H1 (cell line): ENCODE measurements around the gene HPX. TPM values are rescaled to one million over a fixed set of nuclear protein-coding genes. Genes with fewer than 3 reads are reported as not detected.

ENCODE experiments used
- CTCF ChIA-PET: fragments of 300-600 bp; sonication (Branson Sonifier 250); formaldehyde crosslinking; loops from one replicate; lab custom pipeline; 2021; ENCODE audit not compliant: partially characterized antibody; lab: Charles Lee
- POLR2A ChIA-PET: fragments of 300-600 bp; sonication (Branson Sonifier 250); formaldehyde crosslinking; loops from one replicate; lab custom pipeline; 2021; ENCODE audit warnings: inconsistent platforms; ENCODE audit not compliant: partially characterized antibody; lab: Charles Lee
- DNase-seq, 2 experiments: peaks; one replicate each; pipeline versions ENCODE4 v3.0.0 to v3.0.0-alpha.2; 2010 to 2022; ENCODE audit warnings: low spot score in 2 of 2, low read depth in 1 of 2, mixed read lengths in 1 of 2
- FAIRE-seq: peaks from 2 replicates; lab custom pipeline; 2011; peaks lifted over from hg19 to GRCh38; lab: Jason Lieb, UNC
- H2AFZ ChIP-seq: 2 replicates; pipeline ENCODE4 v1.8.1; 2012; ENCODE audit warnings: low read length, inconsistent platforms
- H2AK5ac ChIP-seq: 2 replicates; pipeline ENCODE4 v1.6.1; 2013; ENCODE audit warnings: low read depth, low read length
- H2BK120ac ChIP-seq: replicated peaks from 2 replicates; pipeline ENCODE3; 2013; ENCODE audit warnings: low read depth, low read length, inconsistent platforms
- H2BK12ac ChIP-seq: 2 replicates; pipeline ENCODE4 v1.6.1; 2013; ENCODE audit warnings: low read depth, low read length
- H2BK15ac ChIP-seq: 2 replicates; pipeline ENCODE4 v1.6.1; 2013; ENCODE audit warnings: low read length
- H2BK20ac ChIP-seq: 2 replicates; pipeline ENCODE4 v1.6.1; 2013; ENCODE audit warnings: low read length
- H2BK5ac ChIP-seq: 2 replicates; pipeline ENCODE4 v1.6.1; 2013; ENCODE audit warnings: low read depth, low read length
- H3K14ac ChIP-seq: 2 replicates; pipeline ENCODE4 v1.6.1; 2013; ENCODE audit warnings: inconsistent platforms; ENCODE audit not compliant: insufficient read length
- H3K18ac ChIP-seq: 2 replicates; pipeline ENCODE4 v1.6.1; 2013; ENCODE audit warnings: low read length; ENCODE audit errors: extremely low read depth
- H3K23ac ChIP-seq: 2 replicates; pipeline ENCODE4 v1.6.1; 2013; ENCODE audit warnings: inconsistent platforms; ENCODE audit not compliant: insufficient read length
- H3K23me2 ChIP-seq: 2 replicates; pipeline ENCODE4 v1.6.1; 2013; ENCODE audit warnings: low read depth, low read length
- H3K27ac ChIP-seq: 2 replicates; pipeline ENCODE4 v1.6.1; 2011; ENCODE audit warnings: low read depth, low read length, inconsistent platforms
- H3K27me3 ChIP-seq, 4 experiments: replicated peaks in 1 of 4; 1 replicate in 1 of 4; 2 replicates in 3 of 4; pipeline versions ENCODE4 v1.6.1 to v1.8.1; 2011 to 2013; ENCODE audit warnings: low read length in 3 of 4, mild to moderate bottlenecking in 3 of 4, inconsistent platforms in 2 of 4, mixed read lengths in 2 of 4, moderate library complexity in 1 of 4; ENCODE audit not compliant: control insufficient read depth in 3 of 4, insufficient read depth in 3 of 4; ENCODE audit errors: extremely low read depth in 1 of 4
- H3K36me3 ChIP-seq, 4 experiments: 2 replicates each; pipeline versions ENCODE4 v1.6.1 to v1.8.1; 2011 to 2013; ENCODE audit warnings: mild to moderate bottlenecking in 4 of 4, low read length in 3 of 4, moderate library complexity in 2 of 4, control low read depth in 1 of 4, inconsistent platforms in 1 of 4; ENCODE audit not compliant: insufficient read depth in 4 of 4, control insufficient read depth in 2 of 4
- H3K4ac ChIP-seq: replicated peaks from 2 replicates; pipeline ENCODE3; 2013; ENCODE audit warnings: low read length, low read depth, mixed read lengths, inconsistent platforms; ENCODE audit not compliant: insufficient read length
- H3K4me1 ChIP-seq, 4 experiments: replicated peaks in 1 of 4; 1 replicate in 1 of 4; 2 replicates in 3 of 4; pipeline versions ENCODE4 v1.6.1 to v1.8.1; 2011 to 2013; ENCODE audit warnings: low read length in 3 of 4, inconsistent platforms in 2 of 4, mixed read lengths in 1 of 4; ENCODE audit not compliant: insufficient read depth in 4 of 4, control insufficient read depth in 3 of 4
- H3K4me2 ChIP-seq, 2 experiments: 2 replicates each; pipeline versions ENCODE4 v1.6.1 to v1.8.1; 2011 to 2013; ENCODE audit warnings: low read depth in 2 of 2, low read length in 2 of 2, control low read depth in 1 of 2, inconsistent platforms in 1 of 2, mild to moderate bottlenecking in 1 of 2; ENCODE audit not compliant: insufficient read depth in 1 of 2
- H3K4me3 ChIP-seq, 4 experiments: fragments of 200-600, 300-600 bp in 1 of 4; sonication (generic), shearing (Covaris generic), sonication (Bioruptor Twin) in 1 of 4; 2 replicates each; pipeline versions ENCODE4 v1.5.1 to v1.8.1; 2011 to 2016; ENCODE audit warnings: low read length in 4 of 4, low read depth in 3 of 4, control low read depth in 2 of 4, inconsistent platforms in 2 of 4, mild to moderate bottlenecking in 2 of 4, mixed read lengths in 1 of 4, moderate library complexity in 1 of 4; ENCODE audit not compliant: insufficient read depth in 2 of 4; ENCODE audit errors: extremely low read depth in 1 of 4
- H3K56ac ChIP-seq: replicated peaks from 2 replicates; pipeline ENCODE3; 2013; ENCODE audit warnings: low read depth, mild to moderate bottlenecking, mixed read lengths, low read length, inconsistent platforms; ENCODE audit not compliant: insufficient read length
- H3K79me1 ChIP-seq: 2 replicates; pipeline ENCODE4 v1.6.1; 2013; ENCODE audit warnings: low read depth, low read length, control low read depth
- H3K79me2 ChIP-seq, 2 experiments: 2 replicates each; pipeline versions ENCODE4 v1.6.1 to v1.8.1; 2012 to 2013; ENCODE audit warnings: low read length in 2 of 2, mild to moderate bottlenecking in 2 of 2, inconsistent platforms in 1 of 2; ENCODE audit not compliant: insufficient read depth in 2 of 2, control insufficient read depth in 1 of 2
- H3K9ac ChIP-seq, 4 experiments: replicated peaks in 1 of 4; 1 replicate in 1 of 4; 2 replicates in 3 of 4; pipeline versions ENCODE4 v1.6.1 to v1.8.1; 2011 to 2013; ENCODE audit warnings: low read depth in 3 of 4, low read length in 3 of 4, control low read depth in 2 of 4, mild to moderate bottlenecking in 2 of 4, moderate library complexity in 2 of 4, inconsistent platforms in 1 of 4; ENCODE audit errors: extremely low read depth in 1 of 4
- H3K9me3 ChIP-seq, 2 experiments: 2 replicates each; pipeline versions ENCODE4 v1.6.1 to v1.8.1; 2012 to 2013; ENCODE audit warnings: mild to moderate bottlenecking in 2 of 2, moderate library complexity in 2 of 2, control low read depth in 1 of 2, inconsistent platforms in 1 of 2, low read depth in 1 of 2, low read length in 1 of 2, mixed read lengths in 1 of 2; ENCODE audit not compliant: insufficient read depth in 2 of 2
- H4K20me1 ChIP-seq, 2 experiments: replicated peaks in 1 of 2; 2 replicates each; pipeline versions ENCODE3 to v1.8.1; 2011 to 2013; ENCODE audit warnings: inconsistent platforms in 2 of 2, low read length in 2 of 2, mild to moderate bottlenecking in 1 of 2; ENCODE audit not compliant: insufficient read depth in 2 of 2, control insufficient read depth in 1 of 2
- H4K5ac ChIP-seq: 2 replicates; pipeline ENCODE4 v1.6.1; 2013; ENCODE audit warnings: low read length, low read depth, mixed read lengths, inconsistent platforms; ENCODE audit not compliant: insufficient read length
- H4K8ac ChIP-seq: 2 replicates; pipeline ENCODE4 v1.8.0; 2013; ENCODE audit warnings: mild to moderate bottlenecking, moderate library complexity, low read length, inconsistent platforms; ENCODE audit not compliant: insufficient read depth; ENCODE audit errors: extremely low read depth
- H4K91ac ChIP-seq: replicated peaks from 2 replicates; pipeline ENCODE3; 2013; ENCODE audit warnings: low read length, mixed read lengths, inconsistent platforms; ENCODE audit not compliant: insufficient read length
- KDM1A ChIP-seq: fragments of 200-600, 300-600 bp; sonication (generic); IDR thresholded peaks from 2 replicates; pipeline ENCODE4 v1.7.1; 2016; ENCODE audit warnings: mild to moderate bottlenecking, low read length, borderline replicate concordance
- SP1 ChIP-seq: IDR thresholded peaks from 2 replicates; pipeline ENCODE4 v1.6.1; 2011; ENCODE audit warnings: low read depth, low read length
- WGBS, 2 experiments: shearing (Covaris generic) in 1 of 2; methylation state at CpG; one replicate each; pipeline versions ENCODE4 v1.1.6 to v1.1.7; 2013 to 2015; ENCODE audit warnings: low lambda C conversion rate in 2 of 2, mixed read lengths in 2 of 2, inconsistent platforms in 1 of 2, low coverage in 1 of 2, missing lambda C conversion rate in 1 of 2; ENCODE audit not compliant: insufficient replicate concordance in 2 of 2, insufficient coverage in 1 of 2, insufficient read length in 1 of 2; ENCODE audit errors: extremely low coverage in 1 of 2, missing lambda C conversion rate in 1 of 2; 5-methylcytosine and 5-hydroxymethylcytosine counted together
- polyA plus RNA-seq, 7 experiments: library from polyadenylated mRNA; depleted of rRNA in 3 of 7; stranded (reverse) in 5 of 7; unstranded in 2 of 7; fragments of >200 nt in 5 of 7; fragments of 200-250 nt in 2 of 7; gene quantifications; 1 replicate in 5 of 7; 2 replicates in 1 of 7; 4 replicates in 1 of 7; pipeline versions ENCODE4 v1.2.1 to v1.2.3, GENCODE V29; 2011 to 2013; ENCODE audit warnings: missing spikeins in 2 of 7, mixed read lengths in 2 of 7
- total RNA-seq: library from RNA; stranded (reverse); fragmentation: NEBNext Ultra II Directional; extraction: Animal tissue kit (Norgen Biotek cat#: 25700); gene quantifications from 2 replicates; pipeline ENCODE4 v1.2.1, GENCODE V29; 2021

The HPX gene
- total and polyA plus RNA-seq, 2 of the 8 experiments (the other 6 are each of a cell fraction or from before 2014, with no cell fraction given) = 0.80 to 0.97 TPM

GRCh38 chr11:6476571-6476970 lies 35.8 kb upstream of the HPX start:
- Histone ChIP-seq H4K8ac (no peak overlapping the region), H3K79me2 (peaks cover 6 to 18% of the 10 kb centered on the region in 2 experiments), H3K27ac (0 out of 2 replicates have a peak overlapping the region, but pooled peaks have one; percentile 29), H3K9me3 (no peaks in the 10 kb centered on the region), H3K18ac (no peak overlapping the region), H3K27me3 (no peaks in the 10 kb centered on the region; a peak in 1 of 7 replicates), H3K4me1 (peaks cover 8 to 24% (median 11%) of the 10 kb centered on the region in 4 experiments), H2BK5ac (no peak overlapping the region), H2AK5ac (no peak overlapping the region), H3K9ac (no peak overlapping the region), H4K5ac (no peak overlapping the region), H3K4ac (no peak overlapping the region), H3K4me3 (no peak overlapping the region), H3K36me3 (peaks cover 13 to 34% (median 24%) of the 10 kb centered on the region in 4 experiments), H2BK120ac (no peak overlapping the region), H3K79me1 (peaks cover 9% of the 10 kb centered on the region), H3K4me2 (no peak overlapping the region), H2BK12ac (no peak overlapping the region), H4K91ac (no peak overlapping the region), H3K14ac (no peak overlapping the region), H2BK20ac (no peak overlapping the region), H3K23ac (no peak overlapping the region), H2AFZ (no peak overlapping the region), H3K56ac (no peak overlapping the region), H2BK15ac (no peak overlapping the region), H3K23me2 (peaks cover 15% of the 10 kb centered on the region), H4K20me1 (peaks cover 1 to 6% of the 10 kb centered on the region in 2 experiments)
- DNase-seq = no peak
- 88% methylated on average over 4 of the region's 4 CpGs; no CpG with 5 or more reads in 1 of the 2 experiments for WGBS, 2 experiments
- POLR2A ChIA-PET = interaction anchor here (1.1 to 3.1 kb wide), 12 partner anchors 8 to 204 kb away, joined by 3 to 13 read pairs (median 5); partner anchors contain the start of genes DNHD1 and TAF10
- TF ChIP-seq SP1 = peak; percentile 72
- TF ChIP-seq KDM1A = no peak
- CTCF ChIA-PET = interaction anchor here (0.5 to 7.0 kb wide), 21 partner anchors 9 to 216 kb away, joined by 3 to 69 read pairs (median 7); partner anchors contain the start of genes DNHD1, HPX, RRP8 and SMPD1
- no peak for FAIRE-seq
